Measurements from ENCODE around the gene ARMC9. TPM values are rescaled to one million over a fixed set of nuclear protein-coding genes. Genes with fewer than 3 reads are reported as not detected.
A peak's percentile ranks its signal among the peaks of the same experiment; 100 is the strongest.
"Not testable (repeated sequence)": the region's sequence is repeated elsewhere in the genome, so short reads cannot be mapped to it uniquely, and the experiment has no call there.

Gene ARMC9
- total RNA-seq, 1 donor from 2014 or later = 3.3 TPM

DNA sequence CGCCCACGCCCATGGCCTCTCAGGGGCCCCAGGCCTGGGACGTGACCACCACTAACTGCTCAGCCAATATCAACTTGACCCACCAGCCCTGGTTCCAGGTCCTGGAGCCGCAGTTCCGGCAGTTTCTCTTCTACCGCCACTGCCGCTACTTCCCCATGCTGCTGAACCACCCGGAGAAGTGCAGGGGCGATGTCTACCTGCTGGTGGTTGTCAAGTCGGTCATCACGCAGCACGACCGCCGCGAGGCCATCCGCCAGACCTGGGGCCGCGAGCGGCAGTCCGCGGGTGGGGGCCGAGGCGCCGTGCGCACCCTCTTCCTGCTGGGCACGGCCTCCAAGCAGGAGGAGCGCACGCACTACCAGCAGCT is 199.5 kb downstream of the ARMC9 start:
- Histone ChIP-seq H3K4me3 (no peak overlapping the region), H3K9me3 (no peaks in the 10 kb centered on the region), H3K36me3 (no peaks in the 10 kb centered on the region), H3K27me3 (no peaks in the 10 kb centered on the region), H3K4me1 (peaks cover 12 to 14% of the 10 kb centered on the region in 2 donors), H3K27ac (no peak overlapping the region)
- intact Hi-C loops (cut with DNase I) = no loop called here
- TF ChIP-seq, protein P1, sequence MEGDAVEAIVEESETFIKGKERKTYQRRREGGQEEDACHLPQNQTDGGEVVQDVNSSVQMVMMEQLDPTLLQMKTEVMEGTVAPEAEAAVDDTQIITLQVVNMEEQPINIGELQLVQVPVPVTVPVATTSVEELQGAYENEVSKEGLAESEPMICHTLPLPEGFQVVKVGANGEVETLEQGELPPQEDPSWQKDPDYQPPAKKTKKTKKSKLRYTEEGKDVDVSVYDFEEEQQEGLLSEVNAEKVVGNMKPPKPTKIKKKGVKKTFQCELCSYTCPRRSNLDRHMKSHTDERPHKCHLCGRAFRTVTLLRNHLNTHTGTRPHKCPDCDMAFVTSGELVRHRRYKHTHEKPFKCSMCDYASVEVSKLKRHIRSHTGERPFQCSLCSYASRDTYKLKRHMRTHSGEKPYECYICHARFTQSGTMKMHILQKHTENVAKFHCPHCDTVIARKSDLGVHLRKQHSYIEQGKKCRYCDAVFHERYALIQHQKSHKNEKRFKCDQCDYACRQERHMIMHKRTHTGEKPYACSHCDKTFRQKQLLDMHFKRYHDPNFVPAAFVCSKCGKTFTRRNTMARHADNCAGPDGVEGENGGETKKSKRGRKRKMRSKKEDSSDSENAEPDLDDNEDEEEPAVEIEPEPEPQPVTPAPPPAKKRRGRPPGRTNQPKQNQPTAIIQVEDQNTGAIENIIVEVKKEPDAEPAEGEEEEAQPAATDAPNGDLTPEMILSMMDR (IDR thresholded peaks at IDR 0.05) = no peak
- no peak for DNase-seq (ENCODE audit: low spot score in 2 of 2)

DNA sequence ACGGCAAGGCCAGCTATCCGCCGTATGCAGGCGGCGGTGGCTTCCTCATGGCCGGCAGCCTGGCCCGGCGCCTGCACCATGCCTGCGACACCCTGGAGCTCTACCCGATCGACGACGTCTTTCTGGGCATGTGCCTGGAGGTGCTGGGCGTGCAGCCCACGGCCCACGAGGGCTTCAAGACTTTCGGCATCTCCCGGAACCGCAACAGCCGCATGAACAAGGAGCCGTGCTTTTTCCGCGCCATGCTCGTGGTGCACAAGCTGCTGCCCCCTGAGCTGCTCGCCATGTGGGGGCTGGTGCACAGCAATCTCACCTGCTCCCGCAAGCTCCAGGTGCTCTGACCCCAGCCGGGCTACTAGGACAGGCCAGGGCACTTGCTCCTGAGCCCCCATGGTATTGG is 200.2 kb downstream of the ARMC9 start:
- H3K27me3 ChIP-seq = no peaks in the 10 kb centered on the region
- peak overlapping the region in 1 of 2 donors; percentile 78 for H3K27ac ChIP-seq
- H3K4me3 ChIP-seq = no peak overlapping the region
- intact Hi-C loops (cut with DNase I) = no loop called here
- H3K4me1 ChIP-seq = peaks cover 12 to 14% of the 10 kb centered on the region in 2 donors
- TF ChIP-seq, protein P1 (IDR thresholded peaks at IDR 0.05) = no peak
- no peaks in the 10 kb centered on the region for H3K36me3 ChIP-seq
- H3K9me3 ChIP-seq = no peaks in the 10 kb centered on the region
- DNase-seq (ENCODE audit: low spot score in 2 of 2) = no peak

DNA sequence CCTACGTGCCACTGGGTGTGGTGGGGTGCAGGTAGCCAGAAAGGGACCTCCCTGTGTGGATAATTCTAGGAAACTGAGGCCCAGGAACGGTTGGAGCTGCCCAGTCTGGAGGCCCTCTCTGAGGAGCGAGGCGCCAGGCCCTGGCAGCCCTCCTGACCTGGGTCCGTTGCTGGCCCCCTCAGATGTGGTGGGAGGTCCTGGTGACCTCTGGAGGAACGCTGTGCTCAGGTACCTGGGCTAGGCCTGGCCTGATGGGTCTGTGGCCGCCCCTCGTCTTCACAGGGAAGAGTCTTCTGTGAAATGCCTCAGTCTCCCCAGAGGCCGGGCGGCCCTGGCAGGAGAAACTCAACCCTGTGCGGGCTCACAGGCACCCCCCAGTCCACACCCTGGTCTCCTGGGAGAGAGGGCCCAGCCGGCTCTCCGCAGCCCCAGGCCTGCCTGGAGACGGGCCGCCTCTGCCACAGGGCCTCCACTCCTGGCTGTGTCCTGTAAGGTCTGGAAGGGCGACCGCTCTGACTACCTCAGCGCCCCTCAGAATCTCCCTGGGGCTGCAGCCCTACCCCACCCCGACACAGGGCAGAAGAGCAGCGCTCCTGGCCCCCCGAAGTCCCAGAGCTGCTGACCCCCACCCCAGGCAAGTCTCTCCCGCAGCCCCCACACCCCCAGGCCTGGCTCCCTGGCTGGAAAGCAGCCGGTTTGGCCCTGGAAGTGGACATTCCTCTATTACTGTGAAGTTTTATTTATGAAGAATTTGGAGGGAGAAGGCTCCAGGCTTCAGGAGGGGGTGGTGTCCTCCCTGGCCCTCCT is 200.8 kb downstream of the ARMC9 start:
- H3K4me3 ChIP-seq = no peak overlapping the region
- peak overlapping the region; percentile 74 to 78 for H3K27ac ChIP-seq
- no peaks in the 10 kb centered on the region for H3K9me3 ChIP-seq
- H3K36me3 ChIP-seq = no peaks in the 10 kb centered on the region
- H3K4me1 ChIP-seq = peaks cover 12 to 14% of the 10 kb centered on the region in 2 donors
- TF ChIP-seq, protein P1 (IDR thresholded peaks at IDR 0.05) = no peak
- DNase-seq (ENCODE audit: low spot score in 2 of 2) = no peak
- no peaks in the 10 kb centered on the region for H3K27me3 ChIP-seq
- intact Hi-C loops (cut with DNase I) = no loop called here

DNA sequence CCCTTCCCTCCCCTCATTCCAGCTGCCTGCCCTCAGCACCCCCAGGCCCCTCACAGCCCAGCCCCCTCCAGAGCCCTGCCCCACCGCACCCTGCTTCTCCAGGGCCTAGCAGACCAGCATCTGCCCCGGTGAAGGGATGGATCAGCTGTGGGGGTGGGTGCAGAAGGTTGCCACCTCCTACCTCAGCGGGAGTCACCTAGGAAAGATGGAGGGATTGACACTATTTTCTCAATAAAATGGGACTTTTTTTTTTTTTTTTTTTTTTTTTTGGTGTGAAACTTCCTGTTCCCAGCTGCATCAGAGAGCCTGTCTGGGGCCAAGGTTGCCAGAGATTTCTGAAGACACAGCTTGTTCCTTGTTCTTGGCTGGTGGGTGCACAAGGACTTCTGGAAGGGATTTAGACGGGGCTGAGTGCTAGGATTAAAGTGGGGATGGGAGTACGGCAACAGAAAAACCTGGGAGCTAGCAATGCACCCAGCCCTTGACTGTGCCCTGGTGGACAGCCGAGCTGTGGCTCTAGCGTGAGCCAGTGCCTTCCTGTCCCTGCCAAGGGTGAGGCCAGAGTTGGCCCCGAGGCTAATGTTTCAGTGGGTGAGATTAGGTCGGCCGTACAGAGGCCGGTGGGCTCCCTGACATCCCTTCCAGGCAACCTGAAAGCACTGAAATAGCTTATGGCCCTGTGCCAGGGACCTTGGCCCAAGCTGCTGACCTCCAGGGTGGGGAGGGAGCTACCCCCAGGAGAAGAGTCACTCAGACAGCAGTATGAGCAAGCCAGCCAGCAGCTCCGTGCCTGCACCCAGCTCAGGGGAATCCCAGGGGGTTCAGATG is 201.6 kb downstream of the ARMC9 start:
- peak in 1 of 2 donors; percentile 69 for DNase-seq (ENCODE audit: low spot score in 2 of 2)
- intact Hi-C loops (cut with DNase I) = no loop called here
- H3K9me3 ChIP-seq = no peaks in the 10 kb centered on the region
- peaks cover 12 to 14% of the 10 kb centered on the region in 2 donors for H3K4me1 ChIP-seq
- H3K36me3 ChIP-seq = no peaks in the 10 kb centered on the region
- peak overlapping the region; percentile 74 to 78 for H3K27ac ChIP-seq
- TF ChIP-seq, protein P1 (IDR thresholded peaks at IDR 0.05) = peak in 1 of 3 experiments; percentile 18
- no peaks in the 10 kb centered on the region for H3K27me3 ChIP-seq
- H3K4me3 ChIP-seq = no peak overlapping the region

DNA sequence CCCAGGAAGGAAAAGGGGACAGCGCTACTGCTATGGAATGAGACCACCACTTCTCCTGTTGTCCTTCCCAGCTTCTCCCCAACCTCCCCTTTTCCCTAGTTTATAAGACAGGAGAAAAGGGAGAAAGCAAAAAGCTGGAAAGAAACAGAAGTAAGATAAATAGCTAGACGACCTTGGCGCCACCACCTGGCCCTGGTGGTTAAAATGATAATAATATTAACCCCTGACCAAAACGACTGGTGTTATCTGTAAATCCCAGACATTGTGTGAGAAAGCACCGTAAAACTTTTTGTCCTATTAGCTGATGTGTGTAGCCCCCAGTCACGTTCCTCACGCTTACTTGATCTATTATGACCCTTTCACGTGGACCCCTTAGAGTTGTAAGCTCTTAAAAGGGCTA is 202.2 kb downstream of the ARMC9 start:
- DNase-seq (ENCODE audit: low spot score in 2 of 2); H3K9me3 ChIP-seq; H3K27me3 ChIP-seq; H3K4me3 ChIP-seq; H3K36me3 ChIP-seq; intact Hi-C loops (cut with DNase I): not testable (repeated sequence)
- peaks cover 12 to 14% of the 10 kb centered on the region in 2 donors for H3K4me1 ChIP-seq
- peak overlapping the region; percentile 74 to 78 for H3K27ac ChIP-seq

DNA sequence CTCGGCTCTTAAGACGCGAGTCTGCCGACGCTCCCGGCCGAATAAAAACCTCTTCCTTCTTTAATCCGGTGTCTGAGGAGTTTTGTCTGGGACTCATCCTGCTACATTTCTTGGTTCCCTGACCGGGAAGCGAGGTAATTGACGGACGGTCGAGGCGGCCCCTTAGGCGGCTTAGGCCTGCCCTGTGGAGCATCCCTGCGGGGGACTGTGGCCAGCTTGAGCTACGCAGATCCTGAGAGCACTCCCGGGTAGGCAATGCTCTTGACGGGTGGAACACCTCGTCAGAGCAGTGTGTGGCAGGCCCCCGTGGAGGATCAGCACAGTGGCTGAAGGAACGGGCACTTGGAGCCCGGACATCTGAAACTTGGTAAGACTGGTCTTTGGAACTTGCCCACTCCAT is 202.7 kb downstream of the ARMC9 start:
- H3K9me3 ChIP-seq; H3K36me3 ChIP-seq; H3K4me3 ChIP-seq; intact Hi-C loops (cut with DNase I); H3K27me3 ChIP-seq; DNase-seq (ENCODE audit: low spot score in 2 of 2): not testable (repeated sequence)
- Histone ChIP-seq H3K27ac (peak overlapping the region in 1 of 2 donors; percentile 78), H3K4me1 (peaks cover 12 to 17% of the 10 kb centered on the region in 2 donors)

DNA sequence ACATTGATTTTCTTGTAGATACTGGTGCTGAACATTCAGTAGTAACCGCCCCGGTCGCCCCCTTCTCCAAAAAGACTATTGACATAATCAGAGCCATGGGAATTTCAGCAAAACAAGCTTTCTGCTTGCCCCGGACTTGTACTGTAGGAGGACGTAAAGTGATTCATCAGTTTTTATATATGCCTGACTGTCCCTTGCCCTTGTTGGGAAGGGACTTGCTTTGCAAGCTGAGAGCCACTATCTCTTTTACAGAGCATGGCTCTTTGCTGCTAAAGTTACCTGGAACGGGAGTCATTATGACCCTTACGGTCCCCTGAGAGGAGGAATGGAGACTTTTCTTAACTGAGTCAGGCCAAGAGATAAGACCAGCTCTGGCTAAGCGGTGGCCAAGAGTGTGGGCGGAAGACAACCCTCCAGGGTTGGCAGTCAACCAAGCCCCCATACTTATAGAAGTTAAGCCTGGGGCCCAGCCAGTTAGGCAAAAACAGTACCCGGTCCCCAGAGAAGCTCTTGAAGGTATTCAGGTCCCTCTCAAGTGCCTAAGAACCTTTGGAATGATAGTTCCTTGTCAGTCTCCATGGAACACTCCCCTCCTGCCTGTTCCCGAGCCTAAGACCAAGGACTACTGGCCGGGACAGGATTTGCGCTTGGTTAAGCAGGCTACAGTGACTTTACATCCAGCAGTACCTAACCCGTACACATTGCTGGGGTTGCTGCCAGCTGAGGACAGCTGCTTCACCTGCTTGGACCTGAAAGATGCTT is 205.2 kb downstream of the ARMC9 start:
- H3K36me3 ChIP-seq; H3K9me3 ChIP-seq; H3K4me3 ChIP-seq; intact Hi-C loops (cut with DNase I); DNase-seq (ENCODE audit: low spot score in 2 of 2); H3K27me3 ChIP-seq: not testable (repeated sequence)
- Histone ChIP-seq H3K27ac (peak overlapping the region in 1 of 2 donors; percentile 32), H3K4me1 (peaks cover 12 to 20% of the 10 kb centered on the region in 2 donors)

DNA sequence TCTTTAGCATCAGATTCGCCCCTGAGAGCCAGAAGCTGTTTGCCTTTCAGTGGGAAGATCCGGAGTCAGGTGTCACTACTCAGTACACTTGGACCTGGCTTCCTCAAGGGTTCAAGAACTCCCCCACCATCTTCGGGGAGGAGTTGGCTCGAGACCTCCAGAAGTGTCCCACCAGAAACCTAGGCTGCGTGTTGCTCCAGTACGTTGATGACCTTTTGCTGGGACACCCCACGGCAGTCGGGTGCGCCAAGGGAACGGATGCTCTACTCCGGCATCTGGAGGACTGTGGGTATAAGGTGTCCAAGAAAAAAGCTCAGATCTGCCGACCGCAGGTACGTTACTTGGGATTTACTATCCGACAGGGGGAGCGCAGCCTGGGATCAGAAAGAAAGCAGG is 205.8 kb downstream of the ARMC9 start:
- H3K27ac ChIP-seq; H3K27me3 ChIP-seq; DNase-seq (ENCODE audit: low spot score in 2 of 2); H3K36me3 ChIP-seq; H3K4me3 ChIP-seq; H3K9me3 ChIP-seq; intact Hi-C loops (cut with DNase I): not testable (repeated sequence)
- H3K4me1 ChIP-seq = peaks cover 12 to 20% of the 10 kb centered on the region in 2 donors
